ENCODE results near the gene DNAAF8.

GRCh38 chr16:4718466-4718865, 15.9 kb upstream of the DNAAF8 start:
- no peak for TF ChIP-seq CTCF (IDR thresholded peaks at IDR 0.05)
- no peak for TF ChIP-seq POLR2AphosphoS5 (IDR thresholded peaks at IDR 0.05)
